Cardiac muscle cell (in vitro differentiated cells and primary cell): ENCODE data around the gene CUX1. TPM values are rescaled to one million over a fixed set of nuclear protein-coding genes. Genes with fewer than 3 reads are reported as not detected.
"Not testable (repeated sequence)": the region's sequence is repeated elsewhere in the genome, so short reads cannot be mapped to it uniquely, and the experiment has no call there.

Experiments
- DNase-seq, 2 donors: peaks; one replicate each; pipeline versions ENCODE4 v3.0.0 to v3.0.0-alpha.2; 2010 to 2017; ENCODE audit warnings: low read depth in 1 of 2, low spot score in 1 of 2
- H3K27ac ChIP-seq: fragments of 200-600 bp; sonication (generic); 2 replicates; pipeline ENCODE4 v1.5.1; 2016
- H3K27me3 ChIP-seq: fragments of 200-600 bp; sonication (generic); 2 replicates; pipeline ENCODE4 v1.6.0; 2016; ENCODE audit warnings: control low read depth
- H3K36me3 ChIP-seq: fragments of 200-600 bp; sonication (generic); 2 replicates; pipeline ENCODE4 v1.5.1; 2016; ENCODE audit warnings: control low read depth
- H3K4me1 ChIP-seq: fragments of 200-600 bp; sonication (generic); 2 replicates; pipeline ENCODE4 v1.8.1; 2017; ENCODE audit warnings: low read depth, mild to moderate bottlenecking, mixed run types
- H3K4me3 ChIP-seq: fragments of 200-600 bp; sonication (generic); 2 replicates; pipeline ENCODE4 v1.5.1; 2016; ENCODE audit warnings: mild to moderate bottlenecking
- H3K9me3 ChIP-seq: fragments of 200-600 bp; sonication (generic); 2 replicates; pipeline ENCODE4 v1.5.1; 2017; ENCODE audit warnings: low read depth, mild to moderate bottlenecking, control low read depth
- CTCF ChIP-seq: IDR thresholded peaks from 2 replicates; pipeline ENCODE4 v1.5.1; 2012; ENCODE audit warnings: low read depth, mild to moderate bottlenecking, low read length
- polyA plus RNA-seq: library from polyadenylated mRNA; unstranded; fragments of >200 nt; fragmentation: Nextera tagmentation; extraction: Ambion mirVana; gene quantifications from 2 replicates; pipeline ENCODE4 v1.2.1, GENCODE V29; 2016
- total RNA-seq: library from RNA; depleted of rRNA; stranded (reverse); fragments of >200 nt; gene quantifications from 2 replicates; pipeline ENCODE4 v1.2.3, GENCODE V29; 2016

Gene CUX1
- total and polyA plus RNA-seq, 2 experiments from 2014 or later: 67.7 to 85.3 TPM

DNA sequence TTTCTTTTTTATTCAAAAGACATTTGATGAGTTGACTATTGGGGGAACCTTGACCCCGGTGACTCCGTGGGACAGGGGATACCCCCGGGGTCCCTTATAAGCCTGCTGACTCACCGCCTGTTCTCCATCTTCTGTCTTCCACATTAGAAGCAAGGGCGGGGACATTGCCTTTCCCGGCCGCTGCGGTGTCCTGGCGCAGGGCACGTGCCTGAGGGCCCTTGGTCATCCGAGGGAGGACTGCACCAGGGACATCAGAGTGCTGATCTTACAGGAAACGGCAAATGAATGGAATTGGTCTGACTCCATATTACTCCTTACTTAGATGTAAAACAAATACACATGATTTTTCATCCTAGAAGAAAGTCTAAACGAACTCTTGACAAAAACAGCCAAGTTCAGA is 170.1 kb downstream of the CUX1 start:
- H3K4me1 ChIP-seq: peaks cover 17% of the 10 kb centered on the region
- H3K27ac ChIP-seq: no peak overlapping the region
- no peak for DNase-seq
- no peak for TF ChIP-seq CTCF
- H3K4me3 ChIP-seq: no peak overlapping the region
- no peaks in the 10 kb centered on the region for H3K36me3 ChIP-seq
- H3K27me3 ChIP-seq: no peaks in the 10 kb centered on the region
- H3K9me3 ChIP-seq: no peaks in the 10 kb centered on the region

DNA sequence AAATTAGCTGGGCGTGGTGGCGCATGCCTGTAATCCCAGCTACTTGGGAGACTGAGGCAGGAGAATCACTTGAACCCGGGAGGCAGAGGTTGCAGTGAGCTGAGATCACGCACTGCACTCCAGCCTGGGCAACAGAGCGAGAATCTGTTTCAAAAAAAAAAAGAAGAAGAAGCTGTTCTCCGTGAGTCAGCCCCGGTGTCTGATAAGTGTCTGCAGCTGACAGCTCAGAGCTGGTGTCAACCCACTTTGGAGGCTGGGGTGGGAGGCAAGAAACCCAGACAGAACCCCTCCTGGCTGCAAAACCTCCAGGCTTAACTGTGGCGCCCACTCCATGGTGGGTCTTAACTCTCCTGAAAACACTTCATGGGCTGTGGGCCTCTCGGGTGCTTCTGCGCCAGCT is 170.6 kb downstream of the CUX1 start:
- H3K9me3 ChIP-seq, DNase-seq, H3K36me3 ChIP-seq, H3K4me3 ChIP-seq, H3K27ac ChIP-seq, H3K27me3 ChIP-seq: not testable (repeated sequence)
- peaks cover 17% of the 10 kb centered on the region for H3K4me1 ChIP-seq

- no peak overlapping the region for H3K4me3 ChIP-seq
- DNase-seq: no peak
- peaks cover 17% of the 10 kb centered on the region for H3K4me1 ChIP-seq
- H3K27me3 ChIP-seq: no peaks in the 10 kb centered on the region
- H3K9me3 ChIP-seq: no peaks in the 10 kb centered on the region
- no peak overlapping the region for H3K27ac ChIP-seq
- no peak for TF ChIP-seq CTCF
- no peaks in the 10 kb centered on the region for H3K36me3 ChIP-seq
These were observed 171.1 kb downstream of the CUX1 start for GRCh38 chr7:101988513-101988912.

DNA sequence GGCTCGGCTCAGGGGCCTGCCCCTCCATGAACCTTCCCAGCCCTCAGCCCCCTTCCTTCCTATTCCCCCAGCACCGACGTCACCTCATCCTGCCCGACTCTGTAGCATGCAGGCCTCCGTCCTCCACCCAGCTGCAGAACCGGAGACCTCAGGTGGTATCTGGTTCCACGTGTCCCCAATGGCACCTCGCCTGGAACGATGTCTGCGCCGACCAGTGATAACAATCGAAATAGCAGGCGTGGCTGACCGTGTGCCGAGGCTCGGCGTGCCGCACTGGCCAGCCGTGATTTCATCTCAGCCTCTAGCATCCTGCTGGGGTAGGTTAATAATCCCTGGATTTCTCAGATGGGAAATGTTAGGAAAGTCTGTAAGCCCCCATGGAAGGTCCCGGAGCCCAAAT is 171.7 kb downstream of the CUX1 start:
- no peaks in the 10 kb centered on the region for H3K36me3 ChIP-seq
- no peaks in the 10 kb centered on the region for H3K9me3 ChIP-seq
- no peak for DNase-seq
- peaks cover 17% of the 10 kb centered on the region for H3K4me1 ChIP-seq
- no peak overlapping the region for H3K27ac ChIP-seq
- no peak for TF ChIP-seq CTCF
- no peaks in the 10 kb centered on the region for H3K27me3 ChIP-seq
- H3K4me3 ChIP-seq: no peak overlapping the region

GRCh38 chr7:101990811-101991418 is 173.5 kb downstream of the CUX1 start:
- H3K27ac ChIP-seq: no peak overlapping the region
- TF ChIP-seq CTCF: no peak
- H3K9me3 ChIP-seq: no peaks in the 10 kb centered on the region
- H3K27me3 ChIP-seq: no peaks in the 10 kb centered on the region
- H3K4me1 ChIP-seq: peaks cover 9% of the 10 kb centered on the region
- no peak overlapping the region for H3K4me3 ChIP-seq
- DNase-seq: no peak
- H3K36me3 ChIP-seq: no peaks in the 10 kb centered on the region

DNA sequence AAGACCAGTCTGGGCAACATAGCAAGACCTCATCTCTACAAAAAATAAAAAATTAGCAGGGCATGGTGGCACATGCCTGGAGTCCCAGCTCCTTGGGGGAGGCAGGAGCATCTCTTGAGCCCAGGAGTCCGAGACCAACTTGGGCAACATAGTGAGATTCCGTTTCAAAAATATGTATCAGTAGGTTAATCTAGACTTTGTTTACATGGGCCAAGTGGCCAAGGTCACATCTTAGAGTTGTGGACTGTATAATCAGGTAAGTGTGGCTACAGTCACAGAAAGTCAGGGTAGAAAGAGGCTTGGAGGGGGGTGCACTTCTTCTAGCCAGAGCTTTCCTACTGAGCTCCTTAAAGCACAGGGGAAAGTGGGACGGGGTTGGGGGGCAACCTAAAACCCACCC is 174.4 kb downstream of the CUX1 start:
- Histone ChIP-seq H3K4me1 (no peaks in the 10 kb centered on the region), H3K27ac (no peak overlapping the region), H3K36me3 (no peaks in the 10 kb centered on the region), H3K4me3 (no peak overlapping the region), H3K9me3 (no peaks in the 10 kb centered on the region), H3K27me3 (no peaks in the 10 kb centered on the region)
- TF ChIP-seq CTCF: no peak
- DNase-seq: no peak
